ENCODE data around the gene EHBP1L1. TPM values are rescaled to one million over a fixed set of nuclear protein-coding genes. Genes with fewer than 3 reads are reported as not detected.

EHBP1L1 gene
- total RNA-seq, 1 donor from 2014 or later = 42.6 TPM

GRCh38 chr11:65574109-65574810 is 1.6 kb upstream of the EHBP1L1 start:
- Mint-ChIP-seq H3K4me1 (ENCODE audit: unreplicated experiment) (peaks cover 66% of the 10 kb centered on the region), H3K27ac (ENCODE audit: unreplicated experiment) (peak overlapping the region; percentile 86)

GRCh38 chr11:65574811-65575567 is 864 bp upstream of the EHBP1L1 start:
- no peaks in the 10 kb centered on the region for H3K27me3 Mint-ChIP-seq (ENCODE audit: unreplicated experiment)
- DNase-seq (ENCODE audit: extremely low spot score, unreplicated experiment) = no peak
- peak overlapping the region; percentile 73 for H3K4me3 Mint-ChIP-seq (ENCODE audit: unreplicated experiment)
- TF ChIP-seq CTCF (IDR thresholded peaks at IDR 0.05) = no peak
- H3K27ac Mint-ChIP-seq (ENCODE audit: unreplicated experiment) = peak overlapping the region; percentile 86
- peaks cover 3% of the 10 kb centered on the region for H3K36me3 Mint-ChIP-seq (ENCODE audit: unreplicated experiment)
- peaks cover 62% of the 10 kb centered on the region for H3K4me1 Mint-ChIP-seq (ENCODE audit: unreplicated experiment)
- H3K9me3 Mint-ChIP-seq (ENCODE audit: unreplicated experiment) = no peaks in the 10 kb centered on the region

More at GRCh38 chr11:65574109-65574810, 1.6 kb upstream of the EHBP1L1 start:
- TF ChIP-seq CTCF (IDR thresholded peaks at IDR 0.05) = peak; percentile 98
- Mint-ChIP-seq H3K4me3 (ENCODE audit: unreplicated experiment) (peak overlapping the region; percentile 76), H3K36me3 (ENCODE audit: unreplicated experiment) (peaks cover 2% of the 10 kb centered on the region), H3K27me3 (ENCODE audit: unreplicated experiment) (no peaks in the 10 kb centered on the region), H3K9me3 (ENCODE audit: unreplicated experiment) (no peaks in the 10 kb centered on the region)
- peak; percentile 98 for DNase-seq (ENCODE audit: extremely low spot score, unreplicated experiment)

GRCh38 chr11:65576232-65576866 is 496 bp downstream of the EHBP1L1 start:
- H3K27ac Mint-ChIP-seq (ENCODE audit: unreplicated experiment) = peak overlapping the region; percentile 89
- TF ChIP-seq CTCF (IDR thresholded peaks at IDR 0.05) = no peak
- DNase-seq (ENCODE audit: extremely low spot score, unreplicated experiment) = no peak
- H3K27me3 Mint-ChIP-seq (ENCODE audit: unreplicated experiment) = no peaks in the 10 kb centered on the region
- peak overlapping the region; percentile 70 for H3K4me3 Mint-ChIP-seq (ENCODE audit: unreplicated experiment)
- peaks cover 4% of the 10 kb centered on the region for H3K36me3 Mint-ChIP-seq (ENCODE audit: unreplicated experiment)
- H3K9me3 Mint-ChIP-seq (ENCODE audit: unreplicated experiment) = no peaks in the 10 kb centered on the region
- peaks cover 54% of the 10 kb centered on the region for H3K4me1 Mint-ChIP-seq (ENCODE audit: unreplicated experiment)

DNA sequence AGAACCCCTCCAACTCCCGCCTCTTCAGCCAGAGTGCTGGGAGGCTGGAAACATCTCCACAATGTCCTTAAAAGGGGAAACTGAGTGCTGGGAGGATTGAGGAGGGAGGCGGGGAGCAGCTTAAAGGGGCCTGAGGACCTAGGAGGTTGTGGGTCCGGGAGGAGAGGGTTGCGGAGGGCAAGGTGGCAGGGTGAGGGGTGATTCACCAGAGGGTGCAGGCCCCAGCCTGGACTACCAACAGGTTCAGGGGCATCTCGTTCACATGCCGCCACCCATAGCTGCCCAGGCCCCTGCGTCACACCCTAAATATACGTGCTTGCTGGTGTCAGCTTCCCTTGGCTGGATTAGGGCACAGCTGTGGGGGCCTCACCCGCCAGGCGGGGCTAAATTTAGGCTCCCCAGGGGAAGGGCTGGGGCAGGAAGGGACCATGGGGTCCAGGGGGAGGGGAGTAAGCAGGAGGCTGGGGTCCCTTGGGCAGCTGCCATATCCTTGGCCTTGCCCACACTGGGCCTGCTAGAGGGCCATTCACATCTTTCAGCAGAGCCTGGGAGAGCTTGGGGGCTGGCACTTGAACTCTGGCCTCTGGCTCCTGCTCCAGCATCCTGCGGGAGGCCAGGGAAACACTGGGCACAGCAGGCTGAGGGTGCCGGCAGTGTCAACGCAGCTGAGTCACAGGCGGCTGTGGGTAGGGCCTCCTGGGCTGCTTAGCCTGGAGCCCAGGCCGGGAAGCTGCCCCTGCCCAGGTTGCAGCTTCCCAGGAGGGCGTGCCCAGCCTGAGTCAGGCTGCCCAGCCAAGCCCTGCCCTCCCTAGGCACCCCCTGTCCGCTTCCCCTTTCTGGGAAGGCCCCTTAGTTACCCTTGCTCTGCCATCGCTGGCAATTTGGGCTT is 1.3 kb downstream of the EHBP1L1 start:
- Mint-ChIP-seq H3K9me3 (ENCODE audit: unreplicated experiment) (no peaks in the 10 kb centered on the region), H3K4me3 (ENCODE audit: unreplicated experiment) (peak overlapping the region; percentile 70), H3K27me3 (ENCODE audit: unreplicated experiment) (no peaks in the 10 kb centered on the region), H3K36me3 (ENCODE audit: unreplicated experiment) (peaks cover 4% of the 10 kb centered on the region), H3K4me1 (ENCODE audit: unreplicated experiment) (peaks cover 47% of the 10 kb centered on the region), H3K27ac (ENCODE audit: unreplicated experiment) (peak overlapping the region; percentile 89)
- TF ChIP-seq CTCF (IDR thresholded peaks at IDR 0.05) = no peak
- no peak for DNase-seq (ENCODE audit: extremely low spot score, unreplicated experiment)

All from osteocyte (in vitro differentiated cells).